Subcutaneous adipose tissue (tissue), 4 donors: ENCODE measurements around the gene APOA1. TPM values are rescaled to one million over a fixed set of nuclear protein-coding genes. Genes with fewer than 3 reads are reported as not detected.

Experiments
- CTCF ChIP-seq: fragments of 450-650 bp; IDR thresholded peaks from one replicate; pipeline ENCODE4 v1.5.1; 2016; ENCODE audit warnings: low read depth, mild to moderate bottlenecking, control low read depth, antibody characterized with exemption, moderate library complexity
- total RNA-seq, 4 donors: library from RNA; depleted of rRNA; stranded (reverse); fragments of >200 nt; gene quantifications; one replicate each; pipeline ENCODE4 v1.1.0, GENCODE V29; 2016

Gene APOA1
- total RNA-seq, 4 donors from 2014 or later = not detected

DNA sequence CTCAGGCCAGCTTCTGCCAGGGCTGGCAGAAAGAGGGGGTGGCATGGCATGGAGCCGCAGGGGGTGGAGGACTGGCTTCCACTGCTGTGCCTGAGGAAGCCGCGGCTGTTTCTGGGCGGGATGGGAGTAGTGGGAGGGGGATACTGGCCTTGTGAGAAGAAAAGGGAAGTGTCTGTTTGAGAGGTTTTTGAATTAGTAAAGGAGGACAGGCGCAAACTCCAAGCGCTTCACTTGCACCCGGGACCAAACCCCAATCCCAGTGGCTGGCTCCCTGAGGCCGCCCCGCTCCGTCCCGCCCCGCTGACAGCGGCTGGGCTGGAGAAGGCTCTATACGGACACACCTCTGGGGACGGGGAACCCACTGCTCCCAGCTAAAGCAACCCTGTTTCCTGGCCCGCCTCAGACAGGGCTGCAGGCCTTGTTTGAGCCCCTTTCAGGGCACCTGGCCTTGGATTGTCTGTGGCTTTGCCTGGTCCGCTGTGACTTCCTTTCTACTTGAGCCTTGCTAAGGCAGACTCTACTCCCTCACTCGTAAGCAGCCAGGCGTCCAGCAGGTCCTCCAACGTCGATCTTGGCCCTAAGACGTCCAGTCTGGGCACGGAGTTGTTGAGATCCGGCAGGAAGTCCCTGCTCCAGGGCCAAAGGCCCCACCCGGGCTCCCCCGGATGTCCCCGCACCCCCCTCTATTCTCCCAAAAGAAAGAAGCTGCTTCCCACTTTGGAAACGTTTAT lies 2.2 kb downstream of the APOA1 start:
- TF ChIP-seq CTCF = no peak

- TF ChIP-seq CTCF = no peak
These were observed 3.4 kb downstream of the APOA1 start for GRCh38 chr11:116833816-116834534.

DNA sequence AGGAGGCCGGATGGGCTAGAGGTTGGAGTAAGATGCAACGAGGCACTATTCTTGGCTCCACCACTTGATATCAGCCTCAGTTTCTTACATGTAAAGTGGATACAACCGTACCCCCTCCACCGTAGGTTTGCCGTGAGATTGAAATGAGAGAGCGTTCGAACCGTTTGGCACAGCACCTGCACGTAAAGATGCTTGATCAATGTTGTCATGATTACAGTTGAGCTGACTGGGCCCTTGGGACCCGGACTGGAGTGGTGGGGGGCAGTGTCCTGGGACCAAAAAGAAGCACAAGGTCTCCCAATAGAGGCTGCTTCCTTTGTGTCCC lies 4.0 kb downstream of the APOA1 start:
- no peak for TF ChIP-seq CTCF

GRCh38 chr11:116832350-116833290 lies 4.8 kb downstream of the APOA1 start:
- no peak for TF ChIP-seq CTCF

DNA sequence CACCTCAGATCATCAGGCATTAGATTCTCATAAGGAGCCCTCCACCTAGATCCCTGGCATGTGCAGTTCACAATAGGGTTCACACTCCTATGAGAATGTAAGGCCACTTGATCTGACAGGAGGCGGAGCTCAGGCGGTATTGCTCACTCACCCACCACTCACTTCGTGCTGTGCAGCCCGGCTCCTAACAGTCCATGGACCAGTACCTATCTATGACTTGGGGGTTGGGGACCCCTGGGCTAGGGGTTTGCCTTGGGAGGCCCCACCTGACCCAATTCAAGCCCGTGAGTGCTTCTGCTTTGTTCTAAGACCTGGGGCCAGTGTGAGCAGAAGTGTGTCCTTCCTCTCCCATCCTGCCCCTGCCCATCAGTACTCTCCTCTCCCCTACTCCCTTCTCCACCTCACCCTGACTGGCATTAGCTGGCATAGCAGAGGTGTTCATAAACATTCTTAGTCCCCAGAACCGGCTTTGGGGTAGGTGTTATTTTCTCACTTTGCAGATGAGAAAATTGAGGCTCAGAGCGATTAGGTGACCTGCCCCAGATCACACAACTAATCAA lies 5.6 kb downstream of the APOA1 start:
- no peak for TF ChIP-seq CTCF

- TF ChIP-seq CTCF = no peak
These were observed 7.1 kb downstream of the APOA1 start for GRCh38 chr11:116830184-116830912.
